ENCODE results near the gene VRK2. TPM values are rescaled to one million over a fixed set of nuclear protein-coding genes. Genes with fewer than 3 reads are reported as not detected.
A peak's percentile ranks its signal among the peaks of the same experiment; 100 is the strongest.

Gene VRK2
- total and polyA plus RNA-seq, 10 of the 15 experiments (the other 5 are each of a cell fraction or from before 2014, with no cell fraction given), result 26.5 to 78.0 (median 57.3) TPM

- peak; percentile 61 for FAIRE-seq
- ChIA-PET SMC1A (ENCODE audit: uncharacterized antibody, unreplicated experiment) (interaction anchor here (0.8 to 6.0 kb wide), 5 partner anchors 8 to 130 kb away, joined by 3 to 83 read pairs (median 4); no protein-coding TSS in a partner anchor), POLR2A (interaction anchor here (1.4 to 2.6 kb wide), 3 partner anchors 12 to 15 kb away, joined by 4 to 17 read pairs (median 9); no protein-coding TSS in a partner anchor), RAD21 (ENCODE audit: unreplicated experiment) (interaction anchor here (1.3 to 2.3 kb wide), 3 partner anchors 15 to 51 kb away, joined by 4 to 10 read pairs (median 5); no protein-coding TSS in a partner anchor), CTCF (no interaction called here)
- Histone ChIP-seq H3K9ac (ENCODE audit: control insufficient read depth, insufficient read depth, low read length) (peak overlapping the region; percentile 41), H3K36me3 (ENCODE audit: control insufficient read depth in 2 of 2, insufficient read depth in 2 of 2, low read length in 1 of 2) (no peaks in the 10 kb centered on the region), H3K4me2 (ENCODE audit: control insufficient read depth, insufficient read depth) (peak overlapping the region; percentile 87), H3K9me3 (replicated peaks; ENCODE audit: control insufficient read depth, insufficient read depth, low read length) (peaks cover 6% of the 10 kb centered on the region), H4K20me1 (ENCODE audit: control insufficient read depth, insufficient read depth) (no peaks in the 10 kb centered on the region), H3K4me1 (ENCODE audit: control insufficient read depth, insufficient read depth, low read length) (peaks cover 41% of the 10 kb centered on the region), H2AFZ (ENCODE audit: control insufficient read depth, low read depth, low read length) (peak overlapping the region; percentile 48; the same call in 1 of the 2 replicates), H3K27me3 (replicated peaks in 1 of 2; ENCODE audit: control insufficient read depth in 2 of 2, insufficient read depth in 2 of 2, low read length in 1 of 2) (no peaks in the 10 kb centered on the region), H3K79me2 (ENCODE audit: control insufficient read depth, insufficient read depth, low read length) (peaks cover 5% of the 10 kb centered on the region), H3K4me3 (peak overlapping the region; percentile 24; the same call in 1 of the 2 replicates), H3K27ac (ENCODE audit: control insufficient read depth, insufficient read depth) (peak overlapping the region; percentile 79)
- WGBS (ENCODE audit: insufficient coverage, insufficient replicate concordance, low lambda C conversion rate, missing lambda C conversion rate), result 5% methylated on average over 1 of the region's 1 CpG
- peak; percentile 67 for ATAC-seq
- BruUV-seq (replicated peaks), result no TSS peak
- DNase-seq (ENCODE audit: low read depth, low spot score), result no peak
- intact Hi-C loops (cut with micrococcal nuclease; ENCODE audit: unreplicated experiment) (no loop called here), in situ Hi-C loops (cut with MboI) (no loop called here)
- no peak for TF ChIP-seq RUNX3 (IDR thresholded peaks at IDR 0.05; ENCODE audit: low read length)
- no peak for TF ChIP-seq EGR1 (IDR thresholded peaks at IDR 0.05; ENCODE audit: borderline replicate concordance in 1 of 2, low read depth in 2 of 2, low read length in 2 of 2)
- 0 out of 2 replicates have a peak, but pooled peaks have one; percentile 53 for TF ChIP-seq GATAD2B (conservative IDR thresholded peaks at IDR 0.05; ENCODE audit: low read depth)
- TF ChIP-seq BCLAF1 (IDR thresholded peaks at IDR 0.05), result no peak
- TF ChIP-seq ZBTB33 (IDR thresholded peaks at IDR 0.05), result no peak
- TF ChIP-seq PML (IDR thresholded peaks at IDR 0.05; ENCODE audit: low read length), result no peak
- TF ChIP-seq LARP7 (IDR thresholded peaks at IDR 0.05), result no peak
- 0 out of 2 replicates have a peak, but pooled peaks have one; percentile 41 for TF ChIP-seq SMARCA5 (IDR thresholded peaks at IDR 0.05)
- TF ChIP-seq BCL11A (IDR thresholded peaks at IDR 0.05; ENCODE audit: low read depth, low read length), result peak; percentile 67; the same call in 1 of the 2 replicates
- TF ChIP-seq NR2C1 (IDR thresholded peaks at IDR 0.05), result no peak
- TF ChIP-seq ZNF622 (IDR thresholded peaks at IDR 0.05), result no peak
- TF ChIP-seq TCF3 (IDR thresholded peaks at IDR 0.05; ENCODE audit: borderline replicate concordance, insufficient read depth, low read depth, low read length), result no peak
- TF ChIP-seq IRF3 (IDR thresholded peaks at IDR 0.05), result no peak
- no peak for TF ChIP-seq CHD4 (IDR thresholded peaks at IDR 0.05)
- no peak for TF ChIP-seq REST (IDR thresholded peaks at IDR 0.05; ENCODE audit: low read depth, low read length)
- peak; percentile 76 for TF ChIP-seq DPF2 (IDR thresholded peaks at IDR 0.05)
Observed at GRCh38 chr2:58039170-58039611, 7.4 kb upstream of the VRK2 start.
